Liver (tissue), 9 donors: Measurements from ENCODE around the gene C1orf210. TPM values are rescaled to one million over a fixed set of nuclear protein-coding genes. Genes with fewer than 3 reads are reported as not detected.

Experiments
- DNase-seq: peaks from one replicate; pipeline ENCODE4 v3.0.0-alpha.2; 2017; ENCODE audit warnings: low spot score
- H3K27ac ChIP-seq, 2 donors: one replicate each; pipeline ENCODE4 v1.7.0; 2013; ENCODE audit warnings: inconsistent platforms in 2 of 2, low read length in 2 of 2, control low read depth in 1 of 2, low read depth in 1 of 2, mild to moderate bottlenecking in 1 of 2
- H3K27me3 ChIP-seq, 4 donors: one replicate each; pipeline versions ENCODE4 v1.6.1 to v1.7.0; 2013; ENCODE audit warnings: low read length in 3 of 4, inconsistent platforms in 1 of 4, mild to moderate bottlenecking in 1 of 4, moderate library complexity in 1 of 4; ENCODE audit not compliant: control insufficient read depth in 4 of 4, insufficient read depth in 4 of 4
- H3K36me3 ChIP-seq, 4 donors: one replicate each; pipeline versions ENCODE4 v1.6.1 to v1.7.0; 2013; ENCODE audit warnings: low read length in 3 of 4, mild to moderate bottlenecking in 3 of 4, low read depth in 1 of 4, moderate library complexity in 1 of 4; ENCODE audit not compliant: control insufficient read depth in 4 of 4, insufficient read depth in 3 of 4
- H3K4me1 ChIP-seq, 4 donors: one replicate each; pipeline versions ENCODE4 v1.6.1 to v1.7.0; 2013; ENCODE audit warnings: low read length in 3 of 4, mild to moderate bottlenecking in 3 of 4, moderate library complexity in 1 of 4; ENCODE audit not compliant: control insufficient read depth in 4 of 4, insufficient read depth in 4 of 4
- H3K4me3 ChIP-seq, 3 donors: one replicate each; pipeline versions ENCODE4 v1.6.1 to v1.7.0; 2013; ENCODE audit warnings: low read length in 3 of 3, control low read depth in 1 of 3, low read depth in 1 of 3, mild to moderate bottlenecking in 1 of 3
- H3K9ac ChIP-seq, 2 donors: one replicate each; pipeline ENCODE4 v1.7.0; 2013; ENCODE audit warnings: low read length in 2 of 2, mild to moderate bottlenecking in 2 of 2, moderate library complexity in 2 of 2, control low read depth in 1 of 2, low read depth in 1 of 2
- H3K9me3 ChIP-seq, 4 donors: one replicate each; pipeline versions ENCODE4 v1.6.1 to v1.7.0; 2013; ENCODE audit warnings: low read length in 3 of 4; ENCODE audit not compliant: control insufficient read depth in 4 of 4
- EGR1 ChIP-seq, 2 donors: IDR thresholded peaks; 2 replicates each; pipeline ENCODE4 v1.6.1; 2016 to 2018; ENCODE audit warnings: antibody characterized with exemption in 2 of 2, low read depth in 2 of 2
- FOXA2 ChIP-seq: IDR thresholded peaks from 2 replicates; pipeline ENCODE4 v1.6.1; 2016; ENCODE audit warnings: antibody characterized with exemption
- HNF4A ChIP-seq, 2 donors: conservative IDR thresholded peaks; 2 replicates each; pipeline ENCODE4 v1.6.1; 2016; ENCODE audit warnings: antibody characterized with exemption in 2 of 2, mild to moderate bottlenecking in 2 of 2
- HNF4G ChIP-seq: IDR thresholded peaks from 2 replicates; pipeline ENCODE4 v1.6.1; 2016; ENCODE audit warnings: antibody characterized with exemption
- JUND ChIP-seq, 2 donors: IDR thresholded peaks; 2 replicates each; pipeline ENCODE4 v1.6.1; 2016; ENCODE audit warnings: antibody characterized with exemption in 2 of 2
- RAD21 ChIP-seq, 2 donors: IDR thresholded peaks; 2 replicates each; pipeline ENCODE4 v1.6.1; 2016; ENCODE audit warnings: antibody characterized with exemption in 2 of 2, mild to moderate bottlenecking in 2 of 2
- RXRA ChIP-seq, 2 donors: IDR thresholded peaks; 2 replicates each; pipeline ENCODE4 v1.6.1; 2017 to 2018; ENCODE audit warnings: antibody characterized with exemption in 2 of 2, mild to moderate bottlenecking in 1 of 2
- SP1 ChIP-seq: IDR thresholded peaks from 2 replicates; pipeline ENCODE4 v1.6.1; 2018; ENCODE audit warnings: antibody characterized with exemption, mild to moderate bottlenecking
- whole genome bisulfite sequencing: extraction: QIAGEN DNeasy Blood & Tissue Kit; methylation state at CpG from one replicate; pipeline ENCODE4 v1.1.7; 2013; 5-methylcytosine and 5-hydroxymethylcytosine counted together
- polyA plus RNA-seq, 2 donors: library from polyadenylated mRNA; stranded (reverse) in 1 of 2; unstranded in 1 of 2; fragments of 200-250 nt in 1 of 2; fragments of >200 nt in 1 of 2; fragmentation: Nextera tagmentation in 1 of 2; extraction: Ambion mirVana in 1 of 2; gene quantifications; one replicate each; pipeline versions ENCODE4 v1.2.1 to v1.2.3, GENCODE V29; 2013 to 2015
- total RNA-seq, 2 donors: library from RNA; depleted of rRNA; stranded (reverse); fragments of >200 nt; gene quantifications; one replicate each; pipeline ENCODE4 v1.2.3, GENCODE V29; 2014
- TF ChIP-seq, protein P1 (sequence below): IDR thresholded peaks from 2 replicates; pipeline ENCODE4 v1.6.1; 2016; ENCODE audit warnings: antibody characterized with exemption
- TF ChIP-seq, protein P2 (sequence below): IDR thresholded peaks from 2 replicates; pipeline ENCODE4 v1.6.1; 2016; ENCODE audit warnings: antibody characterized with exemption, mild to moderate bottlenecking
- TF ChIP-seq, protein P3 (sequence below): fragments of 150-350 bp; IDR thresholded peaks from 2 replicates; pipeline ENCODE4 v1.5.1; 2017; ENCODE audit warnings: improper control_type of control experiment, low read depth, low read length; ENCODE audit not compliant: missing input control
- TF ChIP-seq, protein P4 (sequence below): IDR thresholded peaks from 2 replicates; pipeline ENCODE4 v1.6.1; 2016; ENCODE audit warnings: antibody characterized with exemption
- donor health status: healthy.
- donor health status: healthy.
- donor health status: healthy.
- donor health status: healthy.
- donor health status: healthy.

Gene C1orf210
- total and polyA plus RNA-seq, 4 donors, result 0.75 to 5.0 (median 1.2) TPM

DNA sequence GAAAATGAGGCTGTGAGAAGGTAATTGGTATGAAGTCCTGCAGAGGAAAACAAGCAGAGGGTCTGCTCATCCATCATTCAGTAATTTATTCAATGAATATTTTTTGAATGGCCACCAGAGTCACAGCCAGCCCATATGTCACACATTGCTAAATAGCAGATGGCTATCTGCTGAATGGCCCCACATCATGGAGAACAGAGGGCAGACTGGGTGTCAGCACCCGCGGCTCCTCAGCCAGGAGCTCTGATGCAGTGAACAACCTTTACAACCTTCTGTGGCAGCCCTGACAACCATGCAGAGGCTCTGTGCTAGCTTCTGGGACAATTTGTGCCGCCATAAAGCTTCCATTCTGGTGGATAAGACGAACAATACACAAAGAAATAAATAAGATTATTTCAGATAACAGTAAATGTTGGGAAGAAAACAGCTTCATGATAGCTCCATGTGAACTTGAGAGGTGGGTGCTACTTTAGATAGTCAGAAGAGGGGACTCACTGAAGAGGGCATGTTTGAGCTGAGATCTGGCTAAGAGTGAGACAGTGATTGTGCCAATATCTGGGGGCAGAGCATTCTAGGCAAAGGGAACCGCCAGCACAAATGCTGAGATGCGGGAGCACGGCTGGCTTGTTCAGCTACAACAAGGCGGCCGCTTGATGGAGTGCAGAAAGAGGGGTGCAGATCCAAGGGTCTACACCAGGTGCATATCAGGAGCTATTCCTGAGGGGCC is 2.8 kb upstream of the C1orf210 start:
- no peak overlapping the region for H3K27ac ChIP-seq
- no peak for DNase-seq
- no peak overlapping the region for H3K4me3 ChIP-seq

DNA sequence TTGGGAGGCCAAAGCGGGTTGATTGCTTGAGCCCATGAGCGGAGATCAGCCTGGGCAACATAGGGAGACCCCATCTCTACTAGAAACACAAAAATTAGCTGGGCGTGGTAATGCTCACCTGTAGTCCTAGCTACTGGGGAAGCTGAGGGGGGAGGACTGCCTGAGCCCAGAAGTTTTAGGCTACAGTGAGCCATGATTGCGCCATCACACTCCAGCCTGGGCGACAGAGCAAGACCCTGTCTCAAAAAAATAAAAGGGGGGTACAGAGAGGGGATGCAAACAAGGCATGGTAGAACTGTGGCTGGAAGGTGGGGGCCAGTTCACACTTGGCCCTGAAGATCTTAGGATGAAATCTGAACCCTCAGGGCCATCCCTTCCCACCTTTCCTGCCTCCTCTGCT is 1.2 kb upstream of the C1orf210 start:
- WGBS, result 94% methylated on average over 5 of the region's 5 CpGs
- TF ChIP-seq, protein P1, sequence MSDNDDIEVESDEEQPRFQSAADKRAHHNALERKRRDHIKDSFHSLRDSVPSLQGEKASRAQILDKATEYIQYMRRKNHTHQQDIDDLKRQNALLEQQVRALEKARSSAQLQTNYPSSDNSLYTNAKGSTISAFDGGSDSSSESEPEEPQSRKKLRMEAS, result no peak
- no peak for TF ChIP-seq FOXA2
- TF ChIP-seq HNF4A (conservative IDR thresholded peaks at IDR 0.05), result no peak
- TF ChIP-seq, protein P2, sequence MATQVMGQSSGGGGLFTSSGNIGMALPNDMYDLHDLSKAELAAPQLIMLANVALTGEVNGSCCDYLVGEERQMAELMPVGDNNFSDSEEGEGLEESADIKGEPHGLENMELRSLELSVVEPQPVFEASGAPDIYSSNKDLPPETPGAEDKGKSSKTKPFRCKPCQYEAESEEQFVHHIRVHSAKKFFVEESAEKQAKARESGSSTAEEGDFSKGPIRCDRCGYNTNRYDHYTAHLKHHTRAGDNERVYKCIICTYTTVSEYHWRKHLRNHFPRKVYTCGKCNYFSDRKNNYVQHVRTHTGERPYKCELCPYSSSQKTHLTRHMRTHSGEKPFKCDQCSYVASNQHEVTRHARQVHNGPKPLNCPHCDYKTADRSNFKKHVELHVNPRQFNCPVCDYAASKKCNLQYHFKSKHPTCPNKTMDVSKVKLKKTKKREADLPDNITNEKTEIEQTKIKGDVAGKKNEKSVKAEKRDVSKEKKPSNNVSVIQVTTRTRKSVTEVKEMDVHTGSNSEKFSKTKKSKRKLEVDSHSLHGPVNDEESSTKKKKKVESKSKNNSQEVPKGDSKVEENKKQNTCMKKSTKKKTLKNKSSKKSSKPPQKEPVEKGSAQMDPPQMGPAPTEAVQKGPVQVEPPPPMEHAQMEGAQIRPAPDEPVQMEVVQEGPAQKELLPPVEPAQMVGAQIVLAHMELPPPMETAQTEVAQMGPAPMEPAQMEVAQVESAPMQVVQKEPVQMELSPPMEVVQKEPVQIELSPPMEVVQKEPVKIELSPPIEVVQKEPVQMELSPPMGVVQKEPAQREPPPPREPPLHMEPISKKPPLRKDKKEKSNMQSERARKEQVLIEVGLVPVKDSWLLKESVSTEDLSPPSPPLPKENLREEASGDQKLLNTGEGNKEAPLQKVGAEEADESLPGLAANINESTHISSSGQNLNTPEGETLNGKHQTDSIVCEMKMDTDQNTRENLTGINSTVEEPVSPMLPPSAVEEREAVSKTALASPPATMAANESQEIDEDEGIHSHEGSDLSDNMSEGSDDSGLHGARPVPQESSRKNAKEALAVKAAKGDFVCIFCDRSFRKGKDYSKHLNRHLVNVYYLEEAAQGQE, result no peak
- no peak for TF ChIP-seq RXRA (IDR thresholded peaks at IDR 0.05)
- TF ChIP-seq RAD21 (IDR thresholded peaks at IDR 0.05), result no peak
- no peak for TF ChIP-seq EGR1 (IDR thresholded peaks at IDR 0.05; ENCODE audit: low read depth in 2 of 2)
- TF ChIP-seq SP1, result no peak
- no peak for TF ChIP-seq HNF4G
- TF ChIP-seq JUND (IDR thresholded peaks at IDR 0.05), result no peak
- TF ChIP-seq, protein P3, sequence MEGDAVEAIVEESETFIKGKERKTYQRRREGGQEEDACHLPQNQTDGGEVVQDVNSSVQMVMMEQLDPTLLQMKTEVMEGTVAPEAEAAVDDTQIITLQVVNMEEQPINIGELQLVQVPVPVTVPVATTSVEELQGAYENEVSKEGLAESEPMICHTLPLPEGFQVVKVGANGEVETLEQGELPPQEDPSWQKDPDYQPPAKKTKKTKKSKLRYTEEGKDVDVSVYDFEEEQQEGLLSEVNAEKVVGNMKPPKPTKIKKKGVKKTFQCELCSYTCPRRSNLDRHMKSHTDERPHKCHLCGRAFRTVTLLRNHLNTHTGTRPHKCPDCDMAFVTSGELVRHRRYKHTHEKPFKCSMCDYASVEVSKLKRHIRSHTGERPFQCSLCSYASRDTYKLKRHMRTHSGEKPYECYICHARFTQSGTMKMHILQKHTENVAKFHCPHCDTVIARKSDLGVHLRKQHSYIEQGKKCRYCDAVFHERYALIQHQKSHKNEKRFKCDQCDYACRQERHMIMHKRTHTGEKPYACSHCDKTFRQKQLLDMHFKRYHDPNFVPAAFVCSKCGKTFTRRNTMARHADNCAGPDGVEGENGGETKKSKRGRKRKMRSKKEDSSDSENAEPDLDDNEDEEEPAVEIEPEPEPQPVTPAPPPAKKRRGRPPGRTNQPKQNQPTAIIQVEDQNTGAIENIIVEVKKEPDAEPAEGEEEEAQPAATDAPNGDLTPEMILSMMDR, result no peak
- TF ChIP-seq, protein P4, sequence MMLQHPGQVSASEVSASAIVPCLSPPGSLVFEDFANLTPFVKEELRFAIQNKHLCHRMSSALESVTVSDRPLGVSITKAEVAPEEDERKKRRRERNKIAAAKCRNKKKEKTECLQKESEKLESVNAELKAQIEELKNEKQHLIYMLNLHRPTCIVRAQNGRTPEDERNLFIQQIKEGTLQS, result no peak
- H3K36me3 ChIP-seq, result no peaks in the 10 kb centered on the region
- H3K9me3 ChIP-seq, result no peaks in the 10 kb centered on the region
- H3K9ac ChIP-seq, result no peak overlapping the region
- H3K27me3 ChIP-seq, result no peaks in the 10 kb centered on the region
- H3K27ac ChIP-seq, result no peak overlapping the region
- no peak for DNase-seq
- H3K4me1 ChIP-seq, result peaks cover 11 to 32% (median 23%) of the 10 kb centered on the region in 4 donors
- no peak overlapping the region for H3K4me3 ChIP-seq

More for the DNA sequence above, 2.8 kb upstream of the C1orf210 start:
- no peaks in the 10 kb centered on the region for H3K36me3 ChIP-seq
- H3K9me3 ChIP-seq, result no peaks in the 10 kb centered on the region
- 94% methylated on average over 9 of the region's 9 CpGs for WGBS
- H3K4me1 ChIP-seq, result peaks cover 5 to 19% (median 11%) of the 10 kb centered on the region in 4 donors
- no peaks in the 10 kb centered on the region for H3K27me3 ChIP-seq
- no peak overlapping the region for H3K9ac ChIP-seq
- TF ChIP-seq, protein P4, result no peak
